Esophagus squamous epithelium (tissue), 4 donors: ENCODE data around the gene CBY3.
"Not testable (repeated sequence)": the region's sequence is repeated elsewhere in the genome, so short reads cannot be mapped to it uniquely, and the experiment has no call there.

Experiments
- POLR2A ChIP-seq, 4 donors: fragments of 450-650 bp; IDR thresholded peaks; one replicate each; pipeline ENCODE4 v1.6.1; 2017; ENCODE audit warnings: antibody characterized with exemption in 4 of 4, mild to moderate bottlenecking in 4 of 4, moderate library complexity in 3 of 4
- TF ChIP-seq, protein P1 (sequence below), 6 experiments: fragments of 450-650 bp in 4 of 6; fragments of 200-600 bp in 2 of 6; sonication (generic) in 2 of 6; IDR thresholded peaks; one replicate each; pipeline ENCODE4 v1.5.1; 2016 to 2019; ENCODE audit warnings: antibody characterized with exemption in 6 of 6, mild to moderate bottlenecking in 4 of 6, moderate library complexity in 4 of 6

DNA sequence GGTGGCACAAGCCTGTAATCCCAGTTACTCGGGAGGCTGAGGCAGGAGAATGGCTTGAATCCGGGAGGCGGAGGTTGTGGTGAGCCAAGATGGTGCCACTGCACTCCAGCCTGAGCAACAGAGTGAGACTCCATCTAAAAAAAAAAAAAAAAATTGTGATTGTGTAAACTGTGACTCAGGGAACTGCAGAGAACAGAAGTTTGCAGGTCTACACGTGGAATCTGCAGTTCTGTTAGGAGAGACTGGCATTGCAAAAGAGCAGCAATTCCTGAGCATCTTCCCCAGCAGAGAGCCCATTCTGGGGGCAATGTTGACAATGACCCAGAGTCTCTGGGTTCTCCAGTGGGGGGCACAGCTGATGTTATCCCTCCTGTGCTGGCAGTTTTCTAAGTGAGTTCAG is 39.1 kb downstream of the CBY3 start:
- TF ChIP-seq, protein P1, sequence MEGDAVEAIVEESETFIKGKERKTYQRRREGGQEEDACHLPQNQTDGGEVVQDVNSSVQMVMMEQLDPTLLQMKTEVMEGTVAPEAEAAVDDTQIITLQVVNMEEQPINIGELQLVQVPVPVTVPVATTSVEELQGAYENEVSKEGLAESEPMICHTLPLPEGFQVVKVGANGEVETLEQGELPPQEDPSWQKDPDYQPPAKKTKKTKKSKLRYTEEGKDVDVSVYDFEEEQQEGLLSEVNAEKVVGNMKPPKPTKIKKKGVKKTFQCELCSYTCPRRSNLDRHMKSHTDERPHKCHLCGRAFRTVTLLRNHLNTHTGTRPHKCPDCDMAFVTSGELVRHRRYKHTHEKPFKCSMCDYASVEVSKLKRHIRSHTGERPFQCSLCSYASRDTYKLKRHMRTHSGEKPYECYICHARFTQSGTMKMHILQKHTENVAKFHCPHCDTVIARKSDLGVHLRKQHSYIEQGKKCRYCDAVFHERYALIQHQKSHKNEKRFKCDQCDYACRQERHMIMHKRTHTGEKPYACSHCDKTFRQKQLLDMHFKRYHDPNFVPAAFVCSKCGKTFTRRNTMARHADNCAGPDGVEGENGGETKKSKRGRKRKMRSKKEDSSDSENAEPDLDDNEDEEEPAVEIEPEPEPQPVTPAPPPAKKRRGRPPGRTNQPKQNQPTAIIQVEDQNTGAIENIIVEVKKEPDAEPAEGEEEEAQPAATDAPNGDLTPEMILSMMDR (IDR thresholded peaks at IDR 0.05), result not testable (repeated sequence)
- not testable (repeated sequence) for TF ChIP-seq POLR2A (IDR thresholded peaks at IDR 0.05)
